ENCODE data around the gene PDE4B.

GRCh38 chr1:65946960-65947359, 154.3 kb downstream of the PDE4B start:
- TF ChIP-seq CTCF (IDR thresholded peaks at IDR 0.05) (no peak), POLR2A (IDR thresholded peaks at IDR 0.05) (no peak), EP300 (IDR thresholded peaks at IDR 0.05) (no peak)
